Measurements from ENCODE around the gene TLR7. TPM values are rescaled to one million over a fixed set of nuclear protein-coding genes. Genes with fewer than 3 reads are reported as not detected.

The TLR7 gene
- total RNA-seq, 3 donors from 2014 or later (not counting 1 experiment from before 2014, with no cell fraction given) = 0.14 to 0.73 (median 0.55) TPM

DNA sequence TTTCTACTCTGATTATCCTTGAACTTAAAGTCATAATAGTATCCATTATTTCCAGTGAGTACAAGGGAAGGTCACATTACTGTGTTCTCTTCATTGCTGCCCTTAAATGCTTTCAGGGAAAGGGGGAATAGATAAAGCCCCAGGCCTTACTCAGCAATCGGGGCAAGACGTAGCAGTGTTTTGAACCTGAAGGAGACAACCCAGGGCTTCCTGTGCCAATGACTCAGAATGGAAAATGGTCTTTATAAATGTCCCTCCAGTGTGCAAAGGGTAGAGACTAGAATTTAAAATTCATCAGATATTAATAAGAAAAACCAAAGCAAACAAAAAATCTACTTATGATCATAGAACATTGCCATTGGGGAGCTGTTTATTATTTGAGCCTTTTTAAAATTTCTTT, 63.3 kb downstream of the TLR7 start:
- Histone ChIP-seq H3K27ac (ENCODE audit: low read length) (no peak overlapping the region), H3K9me3 (ENCODE audit: control insufficient read depth, insufficient read depth, low read length) (no peaks in the 10 kb centered on the region), H3K27me3 (ENCODE audit: control insufficient read depth, insufficient read depth, low read length) (no peaks in the 10 kb centered on the region), H3K4me1 (ENCODE audit: control insufficient read depth, insufficient read depth, low read length) (no peaks in the 10 kb centered on the region), H3K4me3 (ENCODE audit: low read length) (no peak overlapping the region), H3K36me3 (ENCODE audit: control insufficient read depth, insufficient read depth, low read length) (no peaks in the 10 kb centered on the region)
- Mint-ChIP-seq H3K36me3 (no peaks in the 10 kb centered on the region), H3K27ac (no peak overlapping the region), H3K4me3 (no peak overlapping the region), H3K9me3 (no peaks in the 10 kb centered on the region), H3K27me3 (ENCODE audit: low read depth in 2 of 2) (peaks cover 0 to 38% of the 10 kb centered on the region in 2 donors), H3K4me1 (no peaks in the 10 kb centered on the region)
- WGBS (ENCODE audit: insufficient coverage) = 81% methylated on average over 2 of the region's 2 CpGs
- DNase-seq = no peak
- TF ChIP-seq, protein P1, sequence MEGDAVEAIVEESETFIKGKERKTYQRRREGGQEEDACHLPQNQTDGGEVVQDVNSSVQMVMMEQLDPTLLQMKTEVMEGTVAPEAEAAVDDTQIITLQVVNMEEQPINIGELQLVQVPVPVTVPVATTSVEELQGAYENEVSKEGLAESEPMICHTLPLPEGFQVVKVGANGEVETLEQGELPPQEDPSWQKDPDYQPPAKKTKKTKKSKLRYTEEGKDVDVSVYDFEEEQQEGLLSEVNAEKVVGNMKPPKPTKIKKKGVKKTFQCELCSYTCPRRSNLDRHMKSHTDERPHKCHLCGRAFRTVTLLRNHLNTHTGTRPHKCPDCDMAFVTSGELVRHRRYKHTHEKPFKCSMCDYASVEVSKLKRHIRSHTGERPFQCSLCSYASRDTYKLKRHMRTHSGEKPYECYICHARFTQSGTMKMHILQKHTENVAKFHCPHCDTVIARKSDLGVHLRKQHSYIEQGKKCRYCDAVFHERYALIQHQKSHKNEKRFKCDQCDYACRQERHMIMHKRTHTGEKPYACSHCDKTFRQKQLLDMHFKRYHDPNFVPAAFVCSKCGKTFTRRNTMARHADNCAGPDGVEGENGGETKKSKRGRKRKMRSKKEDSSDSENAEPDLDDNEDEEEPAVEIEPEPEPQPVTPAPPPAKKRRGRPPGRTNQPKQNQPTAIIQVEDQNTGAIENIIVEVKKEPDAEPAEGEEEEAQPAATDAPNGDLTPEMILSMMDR (IDR thresholded peaks at IDR 0.05) = no peak
- intact Hi-C loops (cut with micrococcal nuclease) = no loop called here
- ATAC-seq = no peak

DNA sequence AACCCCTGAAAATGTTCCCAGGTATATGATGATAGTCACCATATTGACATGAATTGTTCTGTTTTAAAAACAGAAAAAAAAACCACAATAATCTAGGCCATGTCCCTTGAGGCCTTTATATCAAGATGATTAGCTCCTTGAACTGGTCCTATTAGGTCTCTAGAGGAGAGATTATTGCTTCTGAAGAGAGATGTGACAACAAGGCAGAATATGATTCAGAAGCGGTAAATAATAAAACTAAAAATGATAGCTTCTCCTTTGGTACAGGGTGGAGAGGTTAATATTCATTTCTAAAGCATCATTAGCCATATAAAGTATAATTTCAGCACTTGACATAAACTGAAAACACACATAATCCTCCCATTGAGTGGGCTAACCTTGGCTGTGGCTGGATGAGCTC, 65.4 kb downstream of the TLR7 start:
- intact Hi-C loops (cut with micrococcal nuclease) = no loop called here
- no peaks in the 10 kb centered on the region for H3K9me3 ChIP-seq (ENCODE audit: control insufficient read depth, insufficient read depth, low read length)
- Mint-ChIP-seq H3K27ac (no peak overlapping the region), H3K27me3 (ENCODE audit: low read depth in 2 of 2) (peaks cover 0 to 36% of the 10 kb centered on the region in 2 donors), H3K36me3 (no peaks in the 10 kb centered on the region), H3K4me1 (no peaks in the 10 kb centered on the region), H3K9me3 (no peaks in the 10 kb centered on the region), H3K4me3 (no peak overlapping the region)
- no peaks in the 10 kb centered on the region for H3K36me3 ChIP-seq (ENCODE audit: control insufficient read depth, insufficient read depth, low read length)
- DNase-seq = no peak
- no peak overlapping the region for H3K4me3 ChIP-seq (ENCODE audit: low read length)
- H3K4me1 ChIP-seq (ENCODE audit: control insufficient read depth, insufficient read depth, low read length) = no peaks in the 10 kb centered on the region
- no peak overlapping the region for H3K27ac ChIP-seq (ENCODE audit: low read length)
- no CpG with 5 or more reads among the region's 1 CpG for WGBS (ENCODE audit: insufficient coverage)
- TF ChIP-seq, protein P1 (IDR thresholded peaks at IDR 0.05) = no peak
- no peaks in the 10 kb centered on the region for H3K27me3 ChIP-seq (ENCODE audit: control insufficient read depth, insufficient read depth, low read length)
- no peak for ATAC-seq

DNA sequence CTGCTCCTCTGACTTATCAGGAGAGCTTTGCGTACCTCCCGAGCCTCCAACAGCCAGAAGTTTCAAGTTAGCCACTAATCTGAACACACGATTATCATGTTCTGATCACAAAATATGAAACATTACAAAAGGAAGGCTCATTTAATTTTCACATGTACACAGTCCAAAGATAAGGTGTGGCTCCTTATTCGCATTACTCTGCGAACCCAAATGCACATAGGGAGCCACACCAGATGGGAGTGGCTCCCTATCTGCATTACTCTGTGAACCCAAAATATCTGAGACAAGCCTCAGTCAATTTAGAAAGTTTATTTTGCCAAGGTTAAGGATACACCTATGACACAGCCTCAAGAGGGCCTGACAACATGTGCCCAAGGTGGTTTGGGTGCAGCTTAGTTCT, 68.0 kb downstream of the TLR7 start:
- H3K36me3 ChIP-seq (ENCODE audit: control insufficient read depth, insufficient read depth, low read length) = no peaks in the 10 kb centered on the region
- H3K9me3 ChIP-seq (ENCODE audit: control insufficient read depth, insufficient read depth, low read length) = no peaks in the 10 kb centered on the region
- Mint-ChIP-seq H3K27me3 (ENCODE audit: low read depth in 2 of 2) (peaks cover 0 to 30% of the 10 kb centered on the region in 2 donors), H3K36me3 (no peaks in the 10 kb centered on the region), H3K4me1 (no peaks in the 10 kb centered on the region), H3K4me3 (no peak overlapping the region), H3K9me3 (no peaks in the 10 kb centered on the region), H3K27ac (no peak overlapping the region)
- H3K27me3 ChIP-seq (ENCODE audit: control insufficient read depth, insufficient read depth, low read length) = no peaks in the 10 kb centered on the region
- H3K27ac ChIP-seq (ENCODE audit: low read length) = no peak overlapping the region
- TF ChIP-seq, protein P1 (IDR thresholded peaks at IDR 0.05) = no peak
- no peaks in the 10 kb centered on the region for H3K4me1 ChIP-seq (ENCODE audit: control insufficient read depth, insufficient read depth, low read length)
- WGBS (ENCODE audit: insufficient coverage) = 98% methylated on average over 5 of the region's 5 CpGs
- ATAC-seq = no peak
- no peak for DNase-seq
- intact Hi-C loops (cut with micrococcal nuclease) = no loop called here
- no peak overlapping the region for H3K4me3 ChIP-seq (ENCODE audit: low read length)

DNA sequence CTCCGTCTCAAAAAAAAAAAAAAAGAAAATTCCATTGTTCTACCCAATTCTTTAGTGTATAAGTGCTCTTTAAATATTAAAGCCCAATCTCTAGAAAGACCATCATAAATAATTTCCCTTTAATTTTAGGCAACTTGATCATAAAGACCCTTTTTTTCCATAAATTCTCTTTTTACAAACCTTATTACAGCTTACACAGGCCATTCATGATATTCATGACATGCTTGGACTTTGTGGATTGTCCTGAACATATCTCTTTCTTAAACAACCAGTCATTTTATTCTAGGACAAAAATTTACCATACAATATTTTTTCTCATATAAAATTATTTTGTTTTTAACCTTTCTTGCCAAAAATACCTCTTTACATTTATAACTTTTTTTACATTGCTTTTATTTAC, 70.1 kb downstream of the TLR7 start:
- no peak overlapping the region for H3K27ac Mint-ChIP-seq
- Histone ChIP-seq H3K27ac (ENCODE audit: low read length) (no peak overlapping the region), H3K36me3 (ENCODE audit: control insufficient read depth, insufficient read depth, low read length) (no peaks in the 10 kb centered on the region), H3K4me1 (ENCODE audit: control insufficient read depth, insufficient read depth, low read length) (no peaks in the 10 kb centered on the region), H3K27me3 (ENCODE audit: control insufficient read depth, insufficient read depth, low read length) (no peaks in the 10 kb centered on the region), H3K4me3 (ENCODE audit: low read length) (no peak overlapping the region), H3K9me3 (ENCODE audit: control insufficient read depth, insufficient read depth, low read length) (no peaks in the 10 kb centered on the region)
- DNase-seq (no peak), ATAC-seq (no peak)
- no CpG with 5 or more reads among the region's 1 CpG for WGBS (ENCODE audit: insufficient coverage)
- TF ChIP-seq, protein P1 (IDR thresholded peaks at IDR 0.05) = no peak
- peaks cover 0 to 13% of the 10 kb centered on the region in 2 donors for H3K4me1 Mint-ChIP-seq
- no peaks in the 10 kb centered on the region for H3K36me3 Mint-ChIP-seq
- H3K4me3 Mint-ChIP-seq = no peak overlapping the region
- intact Hi-C loops (cut with micrococcal nuclease) = no loop called here
- no peaks in the 10 kb centered on the region for H3K9me3 Mint-ChIP-seq
- H3K27me3 Mint-ChIP-seq (ENCODE audit: low read depth in 2 of 2) = peaks cover 0 to 35% of the 10 kb centered on the region in 2 donors

Data from natural killer cell (primary cell).